ENCODE results near the gene BCAN.
"Not testable (repeated sequence)": the region's sequence is repeated elsewhere in the genome, so short reads cannot be mapped to it uniquely, and the experiment has no call there.

The BCAN gene

DNA sequence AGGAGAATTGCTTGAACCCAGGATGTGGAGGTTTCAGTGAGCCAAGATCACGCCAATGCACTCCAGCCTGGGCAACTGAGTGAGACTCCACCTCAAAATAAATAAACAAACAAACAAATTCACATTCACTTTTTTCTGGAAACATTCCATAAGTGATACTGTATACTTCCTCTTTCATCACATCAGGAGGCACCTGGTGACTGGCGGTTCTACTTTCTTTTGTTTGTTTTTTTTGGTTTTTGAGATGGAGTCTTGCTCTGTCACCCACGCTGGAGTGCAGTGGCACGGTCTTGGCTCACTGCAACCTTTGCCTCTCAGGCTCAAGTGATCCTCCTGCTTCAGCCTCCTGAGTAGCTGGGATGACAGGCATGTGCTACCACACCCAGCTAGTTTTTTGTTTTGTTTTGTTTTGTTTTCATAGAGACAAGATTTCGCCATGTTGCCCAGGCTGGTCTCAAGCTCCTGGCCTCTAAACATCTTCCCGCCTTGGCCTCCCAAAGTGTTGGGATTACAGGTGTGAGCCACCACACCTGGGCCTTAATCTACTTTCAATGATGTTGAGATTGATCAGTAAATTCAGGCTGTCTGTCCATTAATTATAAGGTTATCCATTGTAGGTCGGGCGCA, 12.0 kb upstream of the BCAN start:
- H3K4me3 ChIP-seq (ENCODE audit: control insufficient read depth in 1 of 7, extremely low read depth in 1 of 7, insufficient read depth in 4 of 7, low read depth in 2 of 7, low read length in 6 of 7) = no peak overlapping the region
- H3K4me1 ChIP-seq (ENCODE audit: control extremely low read depth in 1 of 4, control insufficient read depth in 4 of 4, insufficient read depth in 4 of 4, low read length in 3 of 4) = peaks cover 0 to 9% (median 8%) of the 10 kb centered on the region in 4 experiments
- no peaks in the 10 kb centered on the region for H3K36me3 ChIP-seq (ENCODE audit: control insufficient read depth in 4 of 4, insufficient read depth in 4 of 4, low read length in 3 of 4)
- CTCF ChIA-PET = interaction anchor here (1.0 to 14.0 kb wide), 6 partner anchors 9 to 97 kb away, joined by 3 to 275 read pairs (median 12); partner anchors contain the start of genes BCAN, HAPLN2 and NES
- 92% methylated on average over 4 of the region's 8 CpGs for WGBS (ENCODE audit: insufficient coverage)
- H3K27me3 ChIP-seq (replicated peaks in 2 of 5; ENCODE audit: control insufficient read depth in 4 of 5, insufficient read depth in 5 of 5, low read length in 4 of 5) = peaks cover 2 to 29% (median 14%) of the 10 kb centered on the region in 5 experiments
- H3K27ac ChIP-seq (ENCODE audit: insufficient read depth in 1 of 2, low read depth in 1 of 2, low read length in 2 of 2, poor library complexity in 1 of 2, severe bottlenecking in 2 of 2) = no peak overlapping the region
- POLR2A ChIA-PET = interaction anchor here (0.5 kb wide), 1 partner anchor 14 kb away, joined by 3 read pairs; no protein-coding TSS in a partner anchor
- peak in 2 of 3 donors; percentile 36 for DNase-seq
- H3K9me3 ChIP-seq (ENCODE audit: control extremely low read depth in 1 of 5, control insufficient read depth in 4 of 5, insufficient read depth in 2 of 5, low read depth in 1 of 5, low read length in 4 of 5) = no peaks in the 10 kb centered on the region

DNA sequence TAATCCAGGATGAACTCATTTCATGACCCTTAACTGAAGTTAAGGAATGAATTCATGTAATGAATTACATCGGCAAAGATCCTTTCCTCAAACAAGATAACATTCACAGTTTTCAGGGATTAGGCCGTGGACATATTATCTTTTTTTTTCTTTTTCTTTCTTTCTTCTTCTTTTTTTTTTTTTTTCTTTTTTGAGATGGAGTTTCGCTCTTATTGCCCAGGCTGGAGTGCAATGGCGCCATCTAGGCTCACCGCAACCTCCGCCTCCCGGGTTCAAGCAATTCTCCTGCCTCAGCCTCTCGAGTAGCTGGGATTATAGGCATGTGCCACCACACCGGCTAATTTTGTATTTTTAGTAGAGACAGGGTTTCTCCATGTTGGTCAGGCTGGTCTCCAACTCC, 10.8 kb upstream of the BCAN start:
- not testable (repeated sequence) for H3K27ac ChIP-seq (ENCODE audit: insufficient read depth in 1 of 2, low read depth in 1 of 2, low read length in 2 of 2, poor library complexity in 1 of 2, severe bottlenecking in 2 of 2); DNase-seq; H3K36me3 ChIP-seq (ENCODE audit: control insufficient read depth in 4 of 4, insufficient read depth in 4 of 4, low read length in 3 of 4); H3K9me3 ChIP-seq (ENCODE audit: control extremely low read depth in 1 of 5, control insufficient read depth in 4 of 5, insufficient read depth in 2 of 5, low read depth in 1 of 5, low read length in 4 of 5); H3K4me1 ChIP-seq (ENCODE audit: control extremely low read depth in 1 of 4, control insufficient read depth in 4 of 4, insufficient read depth in 4 of 4, low read length in 3 of 4); H3K4me3 ChIP-seq (ENCODE audit: control insufficient read depth in 1 of 7, extremely low read depth in 1 of 7, insufficient read depth in 4 of 7, low read depth in 2 of 7, low read length in 6 of 7)
- POLR2A ChIA-PET = interaction anchor here (0.6 kb wide), 1 partner anchor 228 kb away, joined by 4 read pairs; no protein-coding TSS in a partner anchor
- WGBS (ENCODE audit: insufficient coverage) = 54% methylated on average over 4 of the region's 9 CpGs
- CTCF ChIA-PET = interaction anchor here (1.5 to 14.0 kb wide), 5 partner anchors 11 to 95 kb away, joined by 4 to 275 read pairs (median 17); partner anchors contain the start of genes BCAN, HAPLN2 and NES
- peaks cover 2 to 19% (median 13%) of the 10 kb centered on the region in 5 experiments for H3K27me3 ChIP-seq (replicated peaks in 2 of 5; ENCODE audit: control insufficient read depth in 4 of 5, insufficient read depth in 5 of 5, low read length in 4 of 5)

DNA sequence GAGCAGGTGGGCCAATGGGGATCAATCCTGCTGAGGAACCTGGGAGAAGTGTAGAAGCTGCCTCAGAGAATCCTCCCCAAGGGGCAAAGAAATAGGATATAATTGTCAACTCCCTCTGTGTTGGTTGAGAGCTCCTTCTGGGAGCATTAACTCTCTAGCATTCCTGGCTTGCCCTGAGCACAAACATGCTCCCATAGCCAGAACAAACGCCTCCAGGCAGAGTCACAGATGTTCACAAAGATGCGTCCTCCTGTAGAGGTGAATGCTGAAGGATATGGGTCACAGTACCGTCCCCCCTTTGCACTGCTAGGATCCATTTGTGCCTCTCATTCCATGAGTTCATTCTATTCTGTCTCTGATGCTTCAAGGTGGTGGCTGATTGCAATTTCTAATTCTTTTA, 9.6 kb upstream of the BCAN start:
- no peak overlapping the region for H3K27ac ChIP-seq (ENCODE audit: insufficient read depth in 1 of 2, low read depth in 1 of 2, low read length in 2 of 2, poor library complexity in 1 of 2, severe bottlenecking in 2 of 2)
- H3K36me3 ChIP-seq (ENCODE audit: control insufficient read depth in 4 of 4, insufficient read depth in 4 of 4, low read length in 3 of 4) = no peaks in the 10 kb centered on the region
- ChIA-PET POLR2A (no interaction called here), CTCF (interaction anchor here (1.0 to 14.0 kb wide), 5 partner anchors 12 to 45 kb away, joined by 3 to 275 read pairs (median 17); partner anchors contain the start of genes BCAN, HAPLN2 and NES)
- 91% methylated on average over 3 of the region's 3 CpGs for whole genome bisulfite sequencing (ENCODE audit: insufficient coverage)
- H3K4me1 ChIP-seq (ENCODE audit: control extremely low read depth in 1 of 4, control insufficient read depth in 4 of 4, insufficient read depth in 4 of 4, low read length in 3 of 4) = no peaks in the 10 kb centered on the region
- DNase-seq = no peak
- H3K9me3 ChIP-seq (ENCODE audit: control extremely low read depth in 1 of 5, control insufficient read depth in 4 of 5, insufficient read depth in 2 of 5, low read depth in 1 of 5, low read length in 4 of 5) = no peaks in the 10 kb centered on the region
- no peak overlapping the region for H3K4me3 ChIP-seq (ENCODE audit: control insufficient read depth in 1 of 7, extremely low read depth in 1 of 7, insufficient read depth in 4 of 7, low read depth in 2 of 7, low read length in 6 of 7)
- peaks cover 5 to 15% (median 12%) of the 10 kb centered on the region in 5 experiments for H3K27me3 ChIP-seq (replicated peaks in 2 of 5; ENCODE audit: control insufficient read depth in 4 of 5, insufficient read depth in 5 of 5, low read length in 4 of 5)

DNA sequence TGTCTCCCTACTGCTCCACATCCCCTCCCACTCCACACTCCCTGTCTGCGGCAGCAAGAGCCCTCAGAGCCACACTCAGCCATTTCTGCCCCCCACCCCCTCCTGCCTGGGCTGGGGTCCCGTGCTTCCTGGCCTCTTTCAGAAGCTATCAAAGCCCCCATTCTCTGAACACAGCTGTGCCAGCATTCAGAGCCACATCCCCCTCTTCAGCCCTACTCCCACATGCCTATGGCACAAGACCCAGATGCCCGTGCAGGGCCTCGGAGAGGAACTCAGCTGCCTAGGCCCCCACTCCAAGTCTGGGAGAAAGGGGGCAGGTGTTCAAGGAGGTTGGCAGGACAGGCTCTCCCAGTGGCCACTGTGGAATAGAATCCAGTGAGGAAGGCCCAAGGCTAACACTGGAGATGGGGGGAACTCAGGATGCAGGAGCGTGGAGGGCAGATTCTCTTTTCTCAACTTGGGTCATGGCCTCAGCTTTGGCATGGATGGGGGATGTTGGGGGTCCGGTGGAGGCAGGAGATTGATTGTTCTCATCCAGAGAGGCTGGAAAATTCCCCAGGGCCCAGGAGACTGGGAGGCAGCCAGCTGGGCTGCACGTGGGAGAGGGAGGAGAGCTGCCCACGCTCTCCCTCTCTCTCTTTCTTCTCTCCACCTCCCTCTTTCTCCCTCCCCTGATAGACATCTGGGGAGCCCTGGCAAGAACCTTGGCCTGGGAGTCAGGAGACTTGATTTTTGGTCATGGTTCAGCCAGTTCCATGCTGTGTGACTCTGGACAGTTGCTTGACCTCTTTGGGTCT, 3.5 kb upstream of the BCAN start:
- ChIA-PET POLR2A (interaction anchor here (0.7 kb wide), 1 partner anchor 11 kb away, joined by 3 read pairs; no protein-coding TSS in a partner anchor), CTCF (interaction anchor here (1.1 to 18.3 kb wide), 4 partner anchors 9 to 88 kb away, joined by 4 to 275 read pairs (median 38); no protein-coding TSS in a partner anchor)
- 100% methylated on average over 4 of the region's 8 CpGs for WGBS (ENCODE audit: insufficient coverage)
- no peak overlapping the region for H3K4me3 ChIP-seq (ENCODE audit: control insufficient read depth in 1 of 7, extremely low read depth in 1 of 7, insufficient read depth in 4 of 7, low read depth in 2 of 7, low read length in 6 of 7)
- H3K36me3 ChIP-seq (ENCODE audit: control insufficient read depth in 4 of 4, insufficient read depth in 4 of 4, low read length in 3 of 4) = no peaks in the 10 kb centered on the region
- H3K27ac ChIP-seq (ENCODE audit: insufficient read depth in 1 of 2, low read depth in 1 of 2, low read length in 2 of 2, poor library complexity in 1 of 2, severe bottlenecking in 2 of 2) = no peak overlapping the region
- H3K4me1 ChIP-seq (ENCODE audit: control extremely low read depth in 1 of 4, control insufficient read depth in 4 of 4, insufficient read depth in 4 of 4, low read length in 3 of 4) = peaks cover 8 to 24% (median 23%) of the 10 kb centered on the region in 4 experiments
- H3K27me3 ChIP-seq (replicated peaks in 2 of 5; ENCODE audit: control insufficient read depth in 4 of 5, insufficient read depth in 5 of 5, low read length in 4 of 5) = peaks cover 7 to 57% (median 40%) of the 10 kb centered on the region in 5 experiments
- H3K9me3 ChIP-seq (ENCODE audit: control extremely low read depth in 1 of 5, control insufficient read depth in 4 of 5, insufficient read depth in 2 of 5, low read depth in 1 of 5, low read length in 4 of 5) = no peaks in the 10 kb centered on the region
- no peak for DNase-seq

DNA sequence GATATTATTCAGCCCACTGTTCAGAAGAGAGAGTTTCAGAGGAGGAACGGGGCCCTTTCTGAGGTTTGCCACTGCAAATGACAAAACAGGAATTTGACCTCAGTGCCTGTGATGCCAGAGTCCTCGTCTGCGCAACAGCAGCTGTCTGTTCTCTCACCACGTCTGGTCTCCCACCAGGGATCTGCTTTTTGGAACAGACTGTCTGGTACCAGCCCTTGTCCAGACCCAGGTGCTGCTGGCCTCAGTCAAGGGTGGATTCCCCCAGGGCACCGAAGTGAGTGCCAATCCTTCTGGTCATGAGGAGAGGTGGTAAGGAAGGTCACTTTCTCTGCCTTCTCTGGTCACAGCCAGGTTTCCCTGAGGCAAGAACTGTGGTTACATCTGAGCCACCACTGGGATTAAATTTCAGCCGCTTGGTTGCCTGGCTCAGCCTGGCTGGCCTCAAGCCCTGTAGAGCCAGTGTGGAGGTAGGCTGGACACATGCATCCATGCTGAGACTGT, 2.3 kb upstream of the BCAN start:
- no peak for DNase-seq
- ChIA-PET POLR2A (no interaction called here), CTCF (interaction anchor here (9.4 to 18.3 kb wide), 2 partner anchors 11 to 17 kb away, joined by 72 to 275 read pairs; no protein-coding TSS in a partner anchor)
- peaks cover 8 to 35% (median 34%) of the 10 kb centered on the region in 4 experiments for H3K4me1 ChIP-seq (ENCODE audit: control extremely low read depth in 1 of 4, control insufficient read depth in 4 of 4, insufficient read depth in 4 of 4, low read length in 3 of 4)
- H3K9me3 ChIP-seq (ENCODE audit: control extremely low read depth in 1 of 5, control insufficient read depth in 4 of 5, insufficient read depth in 2 of 5, low read depth in 1 of 5, low read length in 4 of 5) = no peaks in the 10 kb centered on the region
- H3K4me3 ChIP-seq (ENCODE audit: control insufficient read depth in 1 of 7, extremely low read depth in 1 of 7, insufficient read depth in 4 of 7, low read depth in 2 of 7, low read length in 6 of 7) = no peak overlapping the region
- no peak overlapping the region for H3K27ac ChIP-seq (ENCODE audit: insufficient read depth in 1 of 2, low read depth in 1 of 2, low read length in 2 of 2, poor library complexity in 1 of 2, severe bottlenecking in 2 of 2)
- no peaks in the 10 kb centered on the region for H3K36me3 ChIP-seq (ENCODE audit: control insufficient read depth in 4 of 4, insufficient read depth in 4 of 4, low read length in 3 of 4)
- 74% methylated on average over 6 of the region's 6 CpGs for WGBS (ENCODE audit: insufficient coverage)
- peaks cover 7 to 58% (median 35%) of the 10 kb centered on the region in 5 experiments for H3K27me3 ChIP-seq (replicated peaks in 2 of 5; ENCODE audit: control insufficient read depth in 4 of 5, insufficient read depth in 5 of 5, low read length in 4 of 5)

DNA sequence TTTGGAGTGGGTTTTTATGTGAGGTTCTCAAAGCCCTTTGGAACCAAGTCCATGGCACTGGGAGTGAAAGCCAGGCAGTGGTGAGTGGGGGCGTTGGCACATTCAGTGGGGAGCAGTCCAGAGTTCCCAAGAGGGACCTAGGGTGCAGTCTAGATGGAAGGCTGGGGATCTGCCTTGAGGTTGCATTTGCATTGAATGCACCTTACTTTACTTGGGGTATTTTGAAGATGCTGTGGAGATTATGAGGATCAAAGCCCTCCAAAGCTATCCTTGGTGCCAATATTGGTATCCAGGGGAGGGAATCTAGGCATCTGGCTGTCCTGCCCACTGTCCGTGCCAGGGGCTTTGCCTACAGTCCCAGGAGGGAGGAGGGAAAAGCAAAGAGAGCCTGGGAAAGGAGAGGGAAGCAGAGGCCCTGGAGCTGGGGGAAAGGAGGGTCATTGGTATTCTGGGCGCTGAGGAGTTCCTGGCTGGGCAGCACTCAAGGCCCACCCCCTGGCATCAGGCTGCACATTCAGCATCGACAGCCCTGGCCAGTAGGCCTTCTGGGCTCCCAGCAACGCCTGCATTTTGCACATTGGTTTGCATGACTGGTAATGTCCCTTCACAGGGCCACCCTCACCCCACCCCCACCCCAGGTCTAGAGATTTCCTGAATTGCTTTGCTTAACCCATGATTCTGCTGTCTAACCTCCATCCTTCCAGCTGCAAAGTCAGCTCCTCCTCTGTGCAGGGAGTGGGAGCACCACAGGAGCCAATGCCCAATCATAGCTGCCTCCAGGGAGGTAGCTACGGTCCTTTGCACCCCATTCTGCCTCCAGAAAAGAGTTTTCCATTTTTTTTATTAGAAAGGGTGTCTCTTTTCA, 843 bp upstream of the BCAN start:
- no peaks in the 10 kb centered on the region for H3K9me3 ChIP-seq (ENCODE audit: control extremely low read depth in 1 of 5, control insufficient read depth in 4 of 5, insufficient read depth in 2 of 5, low read depth in 1 of 5, low read length in 4 of 5)
- no peak for DNase-seq
- ChIA-PET CTCF (interaction anchor here (0.7 to 18.3 kb wide), 4 partner anchors 12 to 36 kb away, joined by 3 to 275 read pairs (median 38); partner anchors contain the start of gene NES), POLR2A (no interaction called here)
- peaks cover 8 to 35% (median 34%) of the 10 kb centered on the region in 4 experiments for H3K4me1 ChIP-seq (ENCODE audit: control extremely low read depth in 1 of 4, control insufficient read depth in 4 of 4, insufficient read depth in 4 of 4, low read length in 3 of 4)
- WGBS (ENCODE audit: insufficient coverage) = 60% methylated on average over 2 of the region's 6 CpGs
- H3K27me3 ChIP-seq (replicated peaks in 2 of 5; ENCODE audit: control insufficient read depth in 4 of 5, insufficient read depth in 5 of 5, low read length in 4 of 5) = peaks cover 7 to 72% (median 39%) of the 10 kb centered on the region in 5 experiments
- no peak overlapping the region for H3K27ac ChIP-seq (ENCODE audit: insufficient read depth in 1 of 2, low read depth in 1 of 2, low read length in 2 of 2, poor library complexity in 1 of 2, severe bottlenecking in 2 of 2)
- H3K4me3 ChIP-seq (ENCODE audit: control insufficient read depth in 1 of 7, extremely low read depth in 1 of 7, insufficient read depth in 4 of 7, low read depth in 2 of 7, low read length in 6 of 7) = peak overlapping the region in 3 of 7 experiments; percentile 39 to 54 (median 40)
- H3K36me3 ChIP-seq (ENCODE audit: control insufficient read depth in 4 of 4, insufficient read depth in 4 of 4, low read length in 3 of 4) = no peaks in the 10 kb centered on the region
